HG03558 (cell line): ENCODE data around the gene DIP2A.
"Not testable (repeated sequence)": the region's sequence is repeated elsewhere in the genome, so short reads cannot be mapped to it uniquely, and the experiment has no call there.

Experiments used
- ATAC-seq: cut with Tn5 transposase; IDR thresholded peaks from one replicate; pipeline ENCODE4 v1.9.1; 2021; ENCODE audit warnings: moderate number of reproducible peaks; ENCODE audit not compliant: unreplicated experiment; ENCODE audit errors: extremely low read depth

Gene DIP2A

DNA sequence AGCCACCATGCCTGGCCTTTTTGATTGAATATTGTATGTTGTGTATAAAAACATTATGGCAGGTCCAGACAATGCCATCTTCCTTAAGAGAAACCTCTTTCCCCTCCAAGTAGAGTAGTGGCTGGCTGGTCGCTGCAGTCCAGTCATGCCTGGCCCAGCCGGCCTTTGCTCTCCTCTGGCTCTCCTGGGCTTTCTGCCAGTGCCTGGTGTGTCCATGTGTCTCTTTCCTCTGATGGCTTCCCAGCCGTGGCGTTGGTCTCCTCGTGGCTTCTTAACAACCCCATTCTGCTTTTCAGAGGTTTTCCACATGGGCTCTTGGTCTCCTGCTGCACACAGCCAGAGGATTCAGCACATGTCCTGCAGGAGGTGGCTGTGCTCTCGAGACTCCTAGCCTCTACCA, 58.7 kb downstream of the DIP2A start:
- no peak for ATAC-seq

DNA sequence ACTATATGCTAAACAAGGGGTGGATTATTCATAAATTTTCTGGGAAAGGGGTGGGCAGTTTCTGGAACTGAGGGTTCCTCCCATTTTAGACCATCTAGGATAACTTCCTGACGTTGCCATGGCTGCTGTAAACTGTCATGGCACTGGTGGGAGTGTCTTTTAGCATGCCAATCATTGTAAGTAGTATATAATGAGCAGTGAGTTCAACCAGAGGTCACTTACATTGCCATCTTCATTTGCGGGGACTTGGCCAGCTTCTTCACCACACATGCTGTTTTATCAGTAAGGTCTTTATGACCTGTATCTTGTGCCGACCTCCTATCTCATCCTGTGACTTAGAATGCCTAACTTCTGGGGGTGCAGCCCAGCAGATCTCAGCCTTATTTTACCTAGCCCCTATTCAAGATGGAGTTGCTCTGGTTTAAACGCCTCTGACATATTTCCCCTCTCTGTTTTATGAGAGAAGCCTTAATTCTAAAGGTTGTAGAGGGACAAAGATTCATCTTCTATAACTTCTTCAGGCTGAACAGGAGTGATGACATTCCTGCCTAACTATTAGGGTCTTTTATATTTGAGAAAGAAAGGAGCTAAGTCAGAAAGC, 60.4 kb downstream of the DIP2A start:
- no peak for ATAC-seq

DNA sequence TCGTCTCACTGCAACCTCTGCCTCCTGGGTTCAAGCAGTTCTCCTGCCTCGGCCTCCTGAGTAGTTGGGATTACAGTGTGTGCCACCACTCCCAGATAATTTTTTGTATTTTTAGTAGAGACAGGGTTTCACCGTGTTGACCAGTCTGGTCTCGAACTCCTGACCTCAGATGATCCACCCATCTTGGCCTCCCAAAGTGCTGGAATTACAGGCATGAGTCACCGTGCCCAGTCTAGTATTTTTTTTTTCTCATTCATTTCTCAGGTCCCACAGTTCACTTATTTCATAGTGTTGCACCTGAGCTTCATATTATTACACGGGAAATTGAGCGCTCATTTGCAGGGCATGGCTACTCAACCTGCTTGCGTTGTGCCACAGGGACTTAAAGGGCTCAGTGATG, 68.7 kb downstream of the DIP2A start:
- ATAC-seq, result not testable (repeated sequence)

DNA sequence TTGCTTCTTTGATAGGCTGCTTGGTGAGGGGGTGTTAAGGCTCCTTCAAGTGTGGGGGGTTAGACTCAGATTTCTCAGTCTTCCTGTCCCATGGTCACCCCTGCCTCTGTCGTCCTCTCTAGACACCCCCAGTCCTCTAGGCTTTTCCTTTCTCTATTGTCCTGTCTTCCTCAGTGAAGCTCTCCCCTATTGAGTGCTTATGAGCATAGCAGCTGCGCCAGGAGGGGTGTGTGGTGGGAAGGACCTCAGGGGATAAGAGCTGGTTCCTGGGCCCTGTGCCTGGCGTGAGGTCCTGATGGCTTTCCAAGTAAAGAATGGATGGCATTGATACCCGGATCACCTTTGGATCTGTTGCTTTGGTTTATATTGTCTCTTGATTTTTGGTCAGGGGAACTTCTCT, 69.1 kb downstream of the DIP2A start:
- no peak for ATAC-seq

DNA sequence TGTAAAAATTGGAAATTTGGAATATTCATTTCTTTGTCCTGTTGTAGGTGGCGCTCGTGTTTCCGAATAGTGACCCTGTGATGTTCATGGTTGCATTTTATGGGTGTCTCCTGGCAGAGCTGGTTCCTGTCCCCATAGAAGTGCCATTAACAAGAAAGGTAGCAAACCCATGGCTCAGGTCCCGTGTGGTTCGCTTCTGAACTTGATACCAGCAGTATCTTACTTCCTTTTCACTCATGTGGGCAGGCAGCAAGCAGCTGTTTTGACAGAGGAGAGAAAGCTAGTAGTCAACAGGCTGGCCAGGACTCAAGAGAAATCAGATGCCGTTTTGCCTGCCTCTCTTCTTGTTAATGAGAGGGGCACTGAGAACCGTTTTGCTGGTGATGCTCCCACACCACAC, 73.4 kb downstream of the DIP2A start:
- no peak for ATAC-seq

DNA sequence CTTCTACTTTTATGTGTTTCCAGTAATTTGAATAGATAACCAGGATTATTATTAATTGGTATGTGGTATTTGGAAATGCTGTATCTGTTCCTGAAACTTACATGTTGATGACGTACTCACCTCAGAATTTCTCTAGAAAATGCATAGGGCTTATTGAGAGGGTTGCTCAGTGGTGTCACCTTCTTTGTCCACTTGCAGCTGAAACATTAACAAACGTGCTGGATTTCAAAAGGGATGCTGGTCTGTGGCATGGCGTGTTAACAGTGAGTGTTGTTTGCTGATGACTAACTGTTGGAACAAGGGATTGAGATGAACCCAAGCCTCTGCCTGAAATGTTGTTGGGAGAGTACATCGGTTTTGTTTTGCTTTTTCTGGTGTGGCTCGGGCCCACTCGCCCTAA, 78.3 kb downstream of the DIP2A start:
- no peak for ATAC-seq

DNA sequence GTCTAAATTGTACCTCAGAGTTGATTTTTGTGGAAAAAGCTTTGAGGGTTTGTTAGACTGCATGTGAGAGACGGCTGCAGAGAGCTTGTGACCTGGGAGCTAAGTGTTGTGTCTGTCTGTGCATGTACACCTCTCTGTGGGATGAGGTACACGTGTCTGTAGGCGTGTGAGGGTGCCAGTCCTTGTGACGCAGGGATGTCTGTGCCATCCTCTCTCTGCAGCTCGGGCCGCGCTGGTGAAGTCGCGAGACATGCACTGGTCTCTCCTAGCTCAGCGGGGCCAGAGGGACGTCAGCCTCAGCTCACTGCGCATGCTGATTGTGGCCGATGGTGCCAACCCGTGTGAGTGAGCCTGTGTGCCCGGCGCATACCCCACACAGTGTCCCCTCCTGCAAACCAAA, 79.6 kb downstream of the DIP2A start:
- ATAC-seq, result no peak

DNA sequence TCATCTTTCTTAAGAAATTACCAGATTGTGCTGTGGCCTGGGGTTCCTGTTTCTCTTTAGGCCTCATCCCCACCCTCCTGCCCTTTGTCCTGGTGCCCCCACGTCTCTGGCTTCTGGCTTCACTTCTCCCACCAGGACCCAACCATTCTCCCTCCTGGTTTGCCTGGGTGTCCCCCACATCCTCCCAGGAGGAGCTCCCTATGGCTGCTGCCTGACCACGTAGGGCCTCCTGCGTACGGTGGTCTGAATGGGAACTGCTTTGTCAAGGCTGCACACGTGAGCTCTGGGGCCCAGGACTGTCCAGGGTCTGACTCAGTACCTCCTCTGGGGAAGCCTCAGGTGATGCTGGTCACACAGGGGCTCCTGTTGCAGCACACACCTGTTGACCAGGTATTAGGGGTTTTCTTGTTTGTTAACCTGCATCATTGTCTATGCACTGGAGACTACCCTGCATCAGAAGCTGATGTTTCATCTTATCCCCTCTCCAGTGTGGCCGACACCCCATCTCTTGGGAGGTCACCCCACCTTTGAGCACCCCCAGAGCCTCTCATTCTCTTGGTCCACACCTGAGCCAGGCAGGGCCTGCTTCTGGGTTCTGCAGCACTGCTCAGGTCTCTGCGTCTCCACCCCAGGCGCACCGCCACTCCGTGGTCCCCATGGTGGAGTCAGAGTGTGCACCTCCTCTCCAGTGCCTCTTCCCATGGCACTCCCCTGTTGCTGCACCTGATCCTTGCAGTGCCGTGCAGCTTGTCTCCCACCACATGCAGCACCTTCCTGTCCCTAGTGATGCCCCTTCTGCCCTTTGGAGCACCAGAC, 80.4 kb downstream of the DIP2A start:
- no peak for ATAC-seq

DNA sequence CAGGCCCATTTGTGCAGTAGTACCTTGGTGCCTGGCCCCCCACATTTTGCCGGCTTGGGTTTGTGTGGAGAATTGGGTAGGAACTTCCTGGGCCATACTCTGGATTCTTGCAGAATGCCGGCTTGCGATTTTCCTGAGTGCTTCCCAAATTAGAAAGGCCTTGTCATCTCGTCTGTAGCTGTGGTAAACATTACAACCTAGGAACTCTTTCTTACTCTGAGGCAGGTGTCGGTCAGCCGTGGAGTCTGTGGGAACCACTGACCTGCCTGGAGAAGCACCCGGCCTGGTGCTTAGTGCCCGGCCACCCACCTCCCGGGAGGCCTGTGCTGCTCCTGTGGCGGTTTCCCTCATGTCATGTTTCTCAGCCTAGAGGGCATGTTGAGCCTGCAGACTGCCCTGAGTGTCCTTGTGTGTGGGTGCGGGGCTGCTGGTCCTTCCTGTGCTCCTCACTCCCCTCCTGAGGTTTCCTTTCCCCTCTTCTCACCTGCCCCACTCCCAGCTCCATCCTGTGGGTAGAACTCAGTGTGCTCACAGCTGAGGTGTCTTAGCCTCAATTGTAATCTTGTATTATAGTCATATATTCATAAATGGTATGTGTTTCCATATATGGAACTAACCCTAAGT, 81.5 kb downstream of the DIP2A start:
- no peak for ATAC-seq

DNA sequence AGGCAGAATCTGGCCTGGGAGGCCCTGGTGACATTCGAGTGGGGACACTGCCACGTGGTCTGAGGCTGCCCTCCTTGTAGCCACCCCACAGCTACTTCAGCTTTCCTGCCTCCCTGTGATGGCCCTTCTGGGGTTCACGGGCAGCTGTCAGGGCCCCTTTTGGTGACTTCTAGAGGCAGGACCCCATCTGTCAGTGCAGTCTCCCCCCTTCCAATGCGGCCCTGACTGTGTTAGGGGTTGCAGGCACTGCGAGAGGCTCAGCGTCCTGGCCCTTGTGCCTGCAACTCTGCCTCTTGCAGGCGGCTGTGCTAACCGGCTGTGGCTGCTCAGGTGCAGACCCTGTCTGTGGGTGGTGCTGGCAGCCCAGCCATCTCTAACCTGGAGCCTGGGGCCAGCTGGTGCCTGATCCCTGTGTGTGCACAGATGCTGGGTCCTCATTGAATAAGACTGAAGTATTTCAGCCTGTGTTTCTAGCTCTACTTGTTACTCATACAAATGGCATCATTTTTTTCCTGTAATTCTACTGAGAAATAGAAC, 84.0 kb downstream of the DIP2A start:
- ATAC-seq, result no peak

DNA sequence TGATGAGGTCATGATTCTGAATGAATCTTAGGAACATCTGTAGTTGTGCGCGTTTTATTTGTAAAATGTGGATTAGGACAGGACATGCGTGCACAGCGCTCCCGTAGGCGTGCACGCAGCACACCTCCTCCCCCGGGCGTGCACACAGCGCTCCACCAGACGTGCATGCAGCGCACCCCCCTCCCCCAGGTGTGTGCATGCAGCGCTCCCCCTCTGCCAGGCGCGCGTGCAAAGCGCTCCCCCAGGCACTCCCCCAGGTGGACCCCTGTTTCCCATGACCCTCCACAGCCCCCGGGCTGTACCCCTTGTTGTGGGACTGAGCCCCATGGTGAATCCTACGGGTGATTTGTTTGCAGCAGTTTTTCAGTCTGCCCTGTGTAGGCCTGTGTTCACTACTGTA, 84.6 kb downstream of the DIP2A start:
- no peak for ATAC-seq

DNA sequence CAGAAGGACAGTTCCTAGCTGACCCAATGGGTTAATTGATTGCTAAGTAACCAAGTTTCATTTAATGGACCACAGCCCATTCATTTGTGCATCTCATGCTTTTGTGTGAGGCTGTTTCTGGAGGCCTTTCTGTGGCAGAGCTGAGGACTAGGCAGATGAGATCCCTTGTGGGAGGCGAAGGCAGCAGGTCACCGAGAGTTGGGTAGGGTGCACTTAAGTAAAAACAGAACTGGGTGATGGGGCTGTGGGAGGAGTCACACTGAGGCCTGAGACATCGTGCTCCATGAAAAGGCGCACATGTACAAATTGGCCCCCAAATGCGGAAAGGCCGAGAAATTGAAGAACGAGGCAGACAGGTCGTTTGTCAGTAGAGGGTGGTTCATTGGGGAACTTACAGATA, 85.3 kb downstream of the DIP2A start:
- no peak for ATAC-seq

DNA sequence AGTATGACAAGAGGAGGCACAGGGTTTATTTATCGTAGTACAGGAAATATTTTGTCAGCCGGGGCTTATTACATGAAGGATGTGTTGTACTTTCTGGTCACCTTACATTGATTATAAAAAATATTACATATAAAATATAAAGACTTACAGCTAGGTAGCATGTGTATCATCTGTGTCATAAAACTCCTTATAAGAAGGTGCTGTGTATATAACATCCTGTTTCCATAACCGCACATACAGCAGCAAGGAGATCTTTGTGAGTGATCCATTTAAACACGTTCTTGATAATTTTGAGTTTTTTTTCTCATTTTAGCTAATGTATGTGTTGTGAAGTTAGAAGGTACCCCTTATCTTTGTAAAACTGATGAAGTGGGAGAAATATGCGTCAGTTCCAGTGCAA, 86.1 kb downstream of the DIP2A start:
- no peak for ATAC-seq

DNA sequence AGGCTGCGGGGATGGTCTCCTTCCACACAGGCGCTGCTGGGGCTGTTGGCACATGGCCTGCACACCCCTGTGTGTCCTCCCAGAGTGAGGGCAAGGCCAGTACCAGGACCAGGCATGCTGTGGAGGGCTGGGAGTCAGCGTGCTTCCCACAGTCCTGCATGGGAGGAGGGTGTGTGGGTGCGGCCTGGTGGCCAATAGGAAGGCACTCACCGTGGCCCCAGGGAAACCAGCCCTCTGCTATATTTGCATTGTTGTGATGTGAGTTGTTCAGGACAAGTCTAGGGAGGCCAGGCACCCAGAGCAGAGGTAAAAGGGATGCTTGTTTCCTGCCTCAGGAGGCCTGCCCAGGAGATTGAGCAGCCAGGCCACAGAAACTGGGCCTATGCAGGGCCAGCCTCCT, 86.7 kb downstream of the DIP2A start:
- ATAC-seq, result no peak

DNA sequence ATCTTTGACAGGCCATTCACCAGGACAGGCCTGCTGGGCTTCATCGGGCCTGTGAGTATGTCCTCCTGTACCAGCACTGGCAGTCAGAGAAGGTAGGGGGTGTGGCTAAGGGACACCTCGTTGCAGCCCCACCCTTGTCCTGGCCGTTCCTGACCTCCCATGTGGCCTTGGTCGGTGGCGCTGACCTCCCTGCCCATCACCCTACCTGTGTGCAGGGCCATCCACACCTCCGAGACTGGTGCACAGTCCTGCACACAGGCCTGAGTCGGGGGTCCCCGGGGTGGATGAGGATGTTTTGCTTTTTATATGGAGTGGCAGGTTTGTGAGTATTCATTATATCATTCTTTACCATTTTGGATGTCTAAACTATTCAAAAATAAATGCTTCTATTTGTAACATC, 87.2 kb downstream of the DIP2A start:
- ATAC-seq, result no peak

DNA sequence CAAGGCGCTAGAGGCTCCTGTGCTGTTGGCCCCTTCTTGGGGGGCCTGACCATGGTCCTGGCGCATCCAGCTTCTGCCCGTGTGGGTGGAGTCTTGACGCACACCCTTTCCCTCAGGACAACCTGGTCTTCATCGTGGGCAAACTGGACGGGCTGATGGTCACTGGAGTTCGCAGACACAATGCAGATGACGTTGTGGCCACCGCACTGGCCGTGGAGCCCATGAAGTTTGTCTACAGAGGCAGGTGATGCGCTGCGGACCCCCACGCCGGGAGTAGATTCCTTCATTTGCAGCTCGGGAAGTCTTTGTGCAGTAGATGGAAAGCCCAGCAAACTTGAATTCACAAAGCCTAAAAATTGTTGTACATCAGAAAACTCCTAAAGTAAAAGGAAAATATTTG, 88.1 kb downstream of the DIP2A start:
- ATAC-seq, result no peak

DNA sequence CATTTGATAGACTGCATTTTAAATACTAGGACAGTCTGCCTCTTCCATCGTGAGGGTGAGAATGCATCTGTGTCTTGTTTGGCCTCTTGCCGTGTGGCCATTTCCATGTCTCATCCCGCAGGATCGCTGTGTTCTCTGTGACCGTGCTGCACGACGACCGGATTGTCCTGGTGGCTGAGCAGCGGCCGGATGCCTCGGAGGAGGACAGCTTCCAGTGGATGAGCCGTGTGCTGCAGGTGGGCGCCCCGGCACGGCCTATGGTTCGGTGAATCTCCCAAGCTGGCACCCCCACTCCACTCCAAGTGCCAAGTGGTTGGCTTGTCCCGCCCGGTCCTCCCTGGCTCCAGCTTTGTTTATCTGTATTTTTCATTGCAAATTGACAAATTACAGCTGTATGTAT, 91.0 kb downstream of the DIP2A start:
- no peak for ATAC-seq

DNA sequence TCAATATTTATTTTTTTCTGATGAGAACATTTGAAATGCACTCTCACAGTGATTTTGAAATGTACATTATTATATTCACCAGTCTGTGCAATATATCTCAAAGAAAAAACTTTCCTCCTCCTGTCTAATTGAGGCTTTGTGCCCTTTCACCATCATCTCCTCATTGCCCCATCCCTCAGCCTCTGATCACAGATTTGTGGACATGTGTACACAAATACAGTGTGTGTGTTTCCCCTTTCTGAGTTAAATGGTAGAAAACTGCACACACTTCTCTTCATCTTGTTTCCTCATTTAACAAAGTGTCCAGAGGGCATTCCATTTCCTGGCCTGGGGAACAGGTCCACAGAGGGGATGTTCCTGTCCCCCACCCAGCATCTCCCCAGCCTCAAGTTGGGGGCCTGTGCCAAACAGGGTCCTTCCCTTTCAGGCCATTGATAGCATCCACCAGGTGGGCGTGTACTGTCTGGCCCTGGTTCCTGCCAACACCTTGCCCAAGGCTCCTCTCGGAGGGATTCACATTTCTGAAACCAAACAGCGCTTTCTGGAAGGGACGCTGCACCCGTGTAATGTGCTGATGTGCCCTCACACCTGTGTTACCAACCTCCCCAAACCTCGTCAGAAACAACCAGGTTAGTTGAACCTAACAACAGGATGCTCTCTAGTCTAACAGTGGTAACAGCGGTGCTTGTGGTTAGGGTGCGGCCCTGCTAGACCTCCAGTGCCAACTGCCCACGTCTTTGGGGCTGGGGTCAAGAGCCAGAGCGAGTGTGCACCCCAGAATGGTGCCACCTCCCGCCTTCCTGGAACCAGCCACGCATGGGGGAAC, 91.6 kb downstream of the DIP2A start:
- no peak for ATAC-seq

DNA sequence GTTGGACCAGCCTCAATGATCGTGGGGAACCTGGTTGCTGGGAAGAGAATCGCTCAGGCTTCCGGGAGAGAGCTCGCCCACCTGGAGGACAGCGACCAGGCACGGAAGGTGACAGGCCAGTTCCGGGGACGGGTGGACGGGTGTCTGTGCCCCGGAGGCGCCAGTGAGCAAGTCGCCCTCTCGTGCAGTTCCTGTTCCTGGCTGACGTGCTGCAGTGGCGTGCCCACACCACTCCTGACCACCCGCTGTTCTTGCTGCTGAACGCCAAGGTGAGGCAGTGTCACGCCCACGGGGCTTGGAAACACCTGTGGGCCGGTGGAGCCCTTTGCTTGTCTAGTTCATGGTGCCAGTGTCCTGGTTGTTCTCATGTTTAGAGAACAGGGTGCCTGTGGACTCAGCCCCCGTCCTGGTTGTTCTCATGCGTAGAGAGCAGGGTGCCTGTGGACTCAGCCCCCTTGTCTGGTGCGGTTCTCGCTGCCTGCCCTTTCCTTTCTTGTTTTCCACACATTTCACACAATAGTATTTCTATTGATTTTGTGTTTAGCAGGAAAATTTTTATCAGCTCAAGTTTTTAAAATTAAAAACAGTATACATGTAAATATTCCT, 93.0 kb downstream of the DIP2A start:
- ATAC-seq, result no peak

DNA sequence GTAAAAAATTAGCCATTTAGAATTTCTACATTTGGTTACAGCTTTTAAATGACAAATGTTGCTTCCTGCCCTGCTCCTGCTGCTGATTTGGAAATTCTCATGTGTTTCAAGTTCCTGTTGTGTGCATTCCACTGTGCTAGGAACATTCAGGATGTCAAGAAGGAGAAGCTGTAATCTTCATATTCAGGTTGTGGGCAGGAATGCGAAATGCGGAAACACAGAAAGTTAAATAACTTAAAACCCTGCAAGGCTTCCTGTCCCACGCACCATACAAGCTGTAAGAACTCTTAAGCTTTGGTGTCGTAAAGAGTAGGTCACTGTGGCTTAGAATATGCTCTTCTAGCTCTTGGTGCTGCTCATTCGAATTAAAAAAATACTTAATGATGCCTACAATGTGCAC, 93.6 kb downstream of the DIP2A start:
- ATAC-seq, result no peak
